PFSK-1 (cell line): Measurements from ENCODE around the gene TGM2.

Experiments used
- FOXP2 ChIP-seq: optimal IDR thresholded peaks from 2 replicates; pipeline ENCODE3; 2011; ENCODE audit warnings: borderline replicate concordance, control low read depth, inconsistent platforms; ENCODE audit not compliant: insufficient read depth; ENCODE audit errors: extremely low read length, extremely low read depth
- POLR2AphosphoS5 ChIP-seq: IDR thresholded peaks from 2 replicates; pipeline ENCODE4 v1.6.1; 2012; ENCODE audit warnings: low read depth, mild to moderate bottlenecking, control low read depth, low read length, moderate library complexity
- REST ChIP-seq, 2 experiments: IDR thresholded peaks; 2 replicates each; pipeline versions ENCODE4 v1.6.1 to v1.8.0; 2011 to 2012; ENCODE audit warnings: low read depth in 2 of 2, low read length in 2 of 2, control low read depth in 1 of 2, inconsistent platforms in 1 of 2, mild to moderate bottlenecking in 1 of 2, moderate library complexity in 1 of 2; ENCODE audit not compliant: insufficient read depth in 1 of 2
- SIN3A ChIP-seq: IDR thresholded peaks from 2 replicates; pipeline ENCODE4 v1.6.1; 2012; ENCODE audit warnings: mild to moderate bottlenecking, low read length, moderate library complexity, borderline replicate concordance; ENCODE audit not compliant: insufficient read depth
- TAF1 ChIP-seq: IDR thresholded peaks from 2 replicates; pipeline ENCODE4 v1.6.1; 2012; ENCODE audit warnings: low read length, control low read depth, borderline replicate concordance; ENCODE audit not compliant: insufficient read depth

TGM2 gene

DNA sequence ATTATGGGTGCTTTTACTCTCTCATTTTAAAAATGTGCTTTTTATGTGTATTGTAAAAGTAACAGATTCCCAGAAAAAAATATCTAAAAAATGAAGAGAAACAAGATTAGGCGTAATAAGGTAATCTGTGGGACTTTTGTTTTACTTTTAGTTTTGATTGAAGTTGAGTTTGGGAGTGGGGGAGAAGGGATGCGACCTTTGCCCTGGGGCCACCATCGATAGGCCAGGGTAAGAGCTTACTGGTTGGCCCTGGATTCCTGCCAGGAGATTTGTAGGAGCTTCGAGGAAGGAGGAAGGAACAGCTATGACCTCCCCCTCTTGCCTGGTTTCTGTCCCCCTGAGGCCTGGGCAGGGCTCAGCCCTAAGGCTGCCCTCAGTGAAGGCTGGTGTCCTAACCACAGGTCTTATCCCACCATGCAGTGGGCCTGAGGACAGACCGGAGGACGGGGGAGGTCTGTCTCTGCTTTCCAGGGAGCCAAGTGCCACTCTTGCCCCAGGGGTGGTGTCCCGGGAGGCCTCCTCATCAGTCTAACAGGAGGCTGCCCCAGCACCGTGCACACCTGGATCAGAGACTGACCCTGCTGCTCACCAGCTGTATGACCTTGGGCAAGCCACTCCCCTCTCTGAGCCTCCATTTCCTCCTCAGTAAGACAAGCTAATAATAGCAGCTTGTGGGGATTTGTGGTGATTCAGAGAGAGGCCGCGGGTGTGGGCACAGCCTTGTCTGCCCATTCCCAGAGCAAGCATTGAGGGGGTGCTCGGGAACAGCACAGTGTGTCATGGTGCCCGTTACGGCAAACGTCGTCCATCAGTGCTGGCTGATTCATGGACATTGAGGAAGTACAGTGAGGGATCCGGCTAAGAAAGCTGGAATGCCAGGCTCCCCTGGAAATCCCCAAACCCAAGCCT is 21.2 kb downstream of the TGM2 start:
- TF ChIP-seq FOXP2 (peak; percentile 50), REST (IDR thresholded peaks at IDR 0.05; ENCODE audit: insufficient read depth in 1 of 2, low read depth in 2 of 2, low read length in 2 of 2) (no peak)

DNA sequence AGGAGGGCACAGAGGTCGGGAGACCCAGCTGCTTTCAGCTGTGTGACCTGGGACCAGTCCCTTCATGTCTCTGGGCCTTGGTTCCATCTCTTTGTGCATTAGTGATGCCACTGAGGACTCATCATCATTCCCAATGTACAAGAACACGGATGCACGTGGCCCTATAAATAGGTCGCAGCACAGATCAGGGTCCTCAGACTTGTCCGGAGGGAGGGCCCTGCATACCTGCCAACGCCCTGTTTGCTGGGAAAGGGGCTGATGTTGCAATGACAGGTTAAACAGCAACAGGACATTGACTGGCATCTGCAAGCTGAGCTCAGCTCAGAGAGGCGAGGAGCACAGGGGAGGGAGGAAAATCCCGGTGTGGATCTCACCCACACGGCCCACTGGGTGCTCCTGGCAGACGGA is 21.8 kb downstream of the TGM2 start:
- TF ChIP-seq REST (IDR thresholded peaks at IDR 0.05; ENCODE audit: insufficient read depth in 1 of 2, low read depth in 2 of 2, low read length in 2 of 2) (no peak), POLR2AphosphoS5 (no peak), FOXP2 (no peak)

GRCh38 chr20:38141889-38142494 is 23.1 kb downstream of the TGM2 start:
- TF ChIP-seq FOXP2, result no peak
- TF ChIP-seq TAF1, result no peak
- no peak for TF ChIP-seq REST (IDR thresholded peaks at IDR 0.05; ENCODE audit: insufficient read depth in 1 of 2, low read depth in 2 of 2, low read length in 2 of 2)
- TF ChIP-seq SIN3A, result no peak
- TF ChIP-seq POLR2AphosphoS5, result no peak

GRCh38 chr20:38141204-38141888 is 23.7 kb downstream of the TGM2 start:
- TF ChIP-seq FOXP2, result peak; percentile 39
- TF ChIP-seq SIN3A, result no peak

- TF ChIP-seq TAF1, result 0 out of 2 replicates have a peak, but pooled peaks have one; percentile 3
- no peak for TF ChIP-seq REST (IDR thresholded peaks at IDR 0.05; ENCODE audit: insufficient read depth in 1 of 2, low read depth in 2 of 2, low read length in 2 of 2)
- TF ChIP-seq POLR2AphosphoS5, result no peak
- TF ChIP-seq SIN3A, result peak; percentile 66; the same call in 1 of the 2 replicates
- peak; percentile 84 for TF ChIP-seq FOXP2
Measured at GRCh38 chr20:38139977-38140753, 24.9 kb downstream of the TGM2 start.
